Measurements from ENCODE around the gene UNC13B. TPM values are rescaled to one million over a fixed set of nuclear protein-coding genes. Genes with fewer than 3 reads are reported as not detected.
A peak's percentile ranks its signal among the peaks of the same experiment; 100 is the strongest.

The UNC13B gene
- total and polyA plus RNA-seq, 9 of the 15 experiments (the other 6 are each of a cell fraction or from before 2014, with no cell fraction given): 2.4 to 11.5 (median 8.6) TPM

- Histone ChIP-seq H3K4me1 (replicated peaks in 1 of 2; ENCODE audit: control insufficient read depth in 2 of 2, insufficient read depth in 2 of 2, low read length in 2 of 2) (peaks cover 0 to 5% of the 10 kb centered on the region in 2 experiments; a peak in 2 of 5 replicates), H3K27ac (ENCODE audit: extremely low read depth, low read depth, low read length) (no peak overlapping the region), H3K27me3 (ENCODE audit: control insufficient read depth in 2 of 2, insufficient read depth in 2 of 2, low read length in 2 of 2) (no peaks in the 10 kb centered on the region), H4K20me1 (replicated peaks; ENCODE audit: control insufficient read depth, insufficient read depth, low read length) (no peaks in the 10 kb centered on the region), H3K9me1 (ENCODE audit: control insufficient read depth, insufficient read depth, low read length) (no peaks in the 10 kb centered on the region), H3K4me2 (ENCODE audit: insufficient read depth, low read length) (no peak overlapping the region), H3K9ac (ENCODE audit: insufficient read depth in 1 of 2, low read depth in 2 of 2, low read length in 2 of 2) (no peak overlapping the region), H3K79me2 (ENCODE audit: control insufficient read depth, insufficient read depth, low read length) (no peaks in the 10 kb centered on the region), H3K36me3 (ENCODE audit: control insufficient read depth, insufficient read depth, low read length) (no peaks in the 10 kb centered on the region), H2AFZ (ENCODE audit: low read depth, low read length) (0 out of 2 replicates have a peak overlapping the region, but pooled peaks have one; percentile 50), H3K4me3 (no peak overlapping the region), H3K9me3 (replicated peaks; ENCODE audit: control insufficient read depth, insufficient read depth, low read depth, low read length) (no peaks in the 10 kb centered on the region)
- BruUV-seq (replicated peaks): no TSS peak
- ChIA-PET POLR2A (interaction anchor here (0.7 kb wide), 1 partner anchor 9 kb away, joined by 3 read pairs; no protein-coding TSS in a partner anchor), CTCF (ENCODE audit: low intra/inter-chr PET ratio) (no interaction called here)
- 58% methylated on average over 13 of the region's 28 CpGs for WGBS (ENCODE audit: insufficient coverage, low coverage, missing lambda C conversion rate)
- FAIRE-seq: no peak
- ATAC-seq: peak; percentile 94
- in situ Hi-C loops (cut with MboI): no loop called here
- intact Hi-C loops (cut with micrococcal nuclease): no loop called here
- peak; percentile 28 to 73 (median 50) for DNase-seq (ENCODE audit: extremely low read depth in 1 of 4, low spot score in 3 of 4)
- TF ChIP-seq KLF1 (tag; IDR thresholded peaks at IDR 0.05) (no peak), PHTF2 (CRISPR knock-in tag; IDR thresholded peaks at IDR 0.05) (no peak), SIN3A (IDR thresholded peaks at IDR 0.05; ENCODE audit: borderline replicate concordance in 2 of 2, control insufficient read depth in 1 of 2, low read depth in 2 of 2, low read length in 2 of 2) (no peak), NRF1 (conservative IDR thresholded peaks at IDR 0.05 in 1 of 2, IDR thresholded peaks at IDR 0.05 in 1 of 2) (peak; percentile 75 to 81), TAF7 (tag; IDR thresholded peaks at IDR 0.05) (no peak), HDAC8 (tag; IDR thresholded peaks at IDR 0.05) (no peak), PRDM10 (IDR thresholded peaks at IDR 0.05; ENCODE audit: partially characterized antibody) (no peak), MNT (conservative IDR thresholded peaks at IDR 0.05) (no peak), ARID4B (CRISPR knock-in tag; IDR thresholded peaks at IDR 0.05) (no peak), HNRNPLL (IDR thresholded peaks at IDR 0.05; ENCODE audit: low read depth, low read length, poor library complexity, severe bottlenecking) (peak; percentile 88)
Observed at GRCh38 chr9:35406183-35406959, 244.6 kb downstream of the UNC13B start.
